Measurements from ENCODE around the gene MAP3K7. TPM values are rescaled to one million over a fixed set of nuclear protein-coding genes. Genes with fewer than 3 reads are reported as not detected.

The MAP3K7 gene
- total and polyA plus RNA-seq, 2 donors (not counting 3 experiments of a cell fraction or from before 2014, with no cell fraction given), result 15.3 to 25.6 TPM

GRCh38 chr6:90541221-90541620 lies 45.7 kb downstream of the MAP3K7 start:
- H3K4me1 ChIP-seq (ENCODE audit: control insufficient read depth, extremely low read depth, insufficient read depth, low read length), result no peaks in the 10 kb centered on the region
- CTCF ChIA-PET, result no interaction called here
- no peak overlapping the region for H2AFZ ChIP-seq (ENCODE audit: low read depth, low read length)
- no peaks in the 10 kb centered on the region for H3K79me2 ChIP-seq (ENCODE audit: control insufficient read depth, insufficient read depth, low read length)
- TF ChIP-seq, protein P1, sequence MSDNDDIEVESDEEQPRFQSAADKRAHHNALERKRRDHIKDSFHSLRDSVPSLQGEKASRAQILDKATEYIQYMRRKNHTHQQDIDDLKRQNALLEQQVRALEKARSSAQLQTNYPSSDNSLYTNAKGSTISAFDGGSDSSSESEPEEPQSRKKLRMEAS (IDR thresholded peaks at IDR 0.05; ENCODE audit: insufficient read depth, insufficient read length), result no peak
- no peaks in the 10 kb centered on the region for H3K9me3 ChIP-seq (replicated peaks; ENCODE audit: control insufficient read depth, insufficient read depth, low read length)
- H3K27me3 ChIP-seq (ENCODE audit: control insufficient read depth in 2 of 2, insufficient read depth in 2 of 2, low read length in 2 of 2), result no peaks in the 10 kb centered on the region
- H3K27ac ChIP-seq (ENCODE audit: insufficient read depth, low read depth, low read length), result no peak overlapping the region
- H3K4me3 ChIP-seq (replicated peaks in 1 of 3; ENCODE audit: insufficient read depth in 1 of 3, low read depth in 1 of 3, low read length in 3 of 3), result no peak overlapping the region
- H3K9me1 ChIP-seq (replicated peaks; ENCODE audit: control insufficient read depth, extremely low read depth, insufficient read depth, low read length), result no peaks in the 10 kb centered on the region
- no peak overlapping the region for H3K4me2 ChIP-seq (ENCODE audit: insufficient read depth, low read length)
- dilution Hi-C loops (cut with MboI; ENCODE audit: extremely low pct_ligation_motif_present, low sequenced_read_pairs) (no loop called here), intact Hi-C loops (cut with micrococcal nuclease) (no loop called here)
- peaks cover 0 to 7% of the 10 kb centered on the region in 2 experiments for H3K36me3 ChIP-seq (ENCODE audit: control insufficient read depth in 2 of 2, extremely low read depth in 1 of 2, insufficient read depth in 2 of 2, low read length in 2 of 2)
- FAIRE-seq, result no peak
- no peak overlapping the region for H3K9ac ChIP-seq (replicated peaks; ENCODE audit: extremely low read depth, insufficient read depth, low read length)
- DNase-seq (ENCODE audit: low read depth, low spot score), result no peak
- H4K20me1 ChIP-seq (replicated peaks; ENCODE audit: control insufficient read depth, extremely low read depth, insufficient read depth, low read length), result no peaks in the 10 kb centered on the region
- BruUV-seq (replicated peaks), result no TSS peak
- POLR2A ChIA-PET, result no interaction called here

DNA sequence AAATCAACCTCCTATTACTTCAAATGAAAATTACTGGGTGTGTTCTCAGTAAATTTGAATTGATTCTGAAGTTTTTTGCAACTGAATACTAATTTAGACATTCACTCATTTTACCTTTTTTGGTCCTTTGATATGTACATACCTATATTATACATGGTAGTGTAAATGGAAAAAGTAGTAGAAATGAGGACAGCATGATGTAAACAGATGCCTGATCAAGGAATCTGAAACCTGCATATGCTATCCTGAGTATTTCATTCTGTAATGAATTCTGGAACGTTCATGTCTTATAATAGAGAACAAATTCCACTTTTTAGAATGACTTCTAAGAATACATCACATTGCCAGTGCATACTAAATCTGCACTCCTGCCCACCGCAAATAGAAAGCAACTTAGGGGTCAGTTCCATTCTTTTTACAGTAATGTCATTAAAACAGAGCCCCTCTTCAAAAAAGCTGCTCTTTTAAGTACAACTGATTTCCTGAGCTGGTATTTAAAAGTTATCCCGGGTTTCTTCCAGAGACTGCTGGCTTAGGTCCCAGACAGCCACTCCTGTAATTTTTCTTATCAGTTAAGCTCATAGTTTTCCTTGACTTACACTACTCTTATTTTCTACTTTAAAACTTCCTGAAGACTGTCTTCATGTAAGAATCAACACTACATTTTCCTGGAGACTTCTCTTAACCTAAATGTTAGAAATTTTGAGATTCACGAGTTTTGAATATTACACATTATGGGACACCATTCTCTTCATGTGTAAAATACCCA lies 48.4 kb downstream of the MAP3K7 start:
- Histone ChIP-seq H2AFZ (ENCODE audit: low read depth, low read length) (no peak overlapping the region), H3K9ac (replicated peaks; ENCODE audit: extremely low read depth, insufficient read depth, low read length) (no peak overlapping the region), H3K36me3 (ENCODE audit: control insufficient read depth in 2 of 2, extremely low read depth in 1 of 2, insufficient read depth in 2 of 2, low read length in 2 of 2) (peaks cover 0 to 2% of the 10 kb centered on the region in 2 experiments), H3K27me3 (ENCODE audit: control insufficient read depth in 2 of 2, insufficient read depth in 2 of 2, low read length in 2 of 2) (no peaks in the 10 kb centered on the region), H3K27ac (ENCODE audit: insufficient read depth, low read depth, low read length) (no peak overlapping the region), H3K4me2 (ENCODE audit: insufficient read depth, low read length) (no peak overlapping the region), H3K4me3 (replicated peaks in 1 of 3; ENCODE audit: insufficient read depth in 1 of 3, low read depth in 1 of 3, low read length in 3 of 3) (no peak overlapping the region), H3K4me1 (ENCODE audit: control insufficient read depth, extremely low read depth, insufficient read depth, low read length) (no peaks in the 10 kb centered on the region), H3K9me3 (replicated peaks; ENCODE audit: control insufficient read depth, insufficient read depth, low read length) (no peaks in the 10 kb centered on the region), H3K79me2 (ENCODE audit: control insufficient read depth, insufficient read depth, low read length) (no peaks in the 10 kb centered on the region), H3K9me1 (replicated peaks; ENCODE audit: control insufficient read depth, extremely low read depth, insufficient read depth, low read length) (no peaks in the 10 kb centered on the region), H4K20me1 (replicated peaks; ENCODE audit: control insufficient read depth, extremely low read depth, insufficient read depth, low read length) (no peaks in the 10 kb centered on the region)
- intact Hi-C loops (cut with micrococcal nuclease), result no loop called here
- BruUV-seq (replicated peaks), result no TSS peak
- CTCF ChIA-PET, result interaction anchor here (0.7 to 1.3 kb wide), 3 partner anchors 16 to 598 kb away, joined by 3 to 4 read pairs (median 4); no protein-coding TSS in a partner anchor
- DNase-seq (ENCODE audit: low read depth, low spot score) (peak; percentile 81), FAIRE-seq (no peak)
- POLR2A ChIA-PET, result interaction anchor here (0.5 kb wide), 1 partner anchor 38 kb away, joined by 5 read pairs; no protein-coding TSS in a partner anchor
- dilution Hi-C loops (cut with MboI; ENCODE audit: extremely low pct_ligation_motif_present, low sequenced_read_pairs), result no loop called here
- no peak for TF ChIP-seq EZH2 (IDR thresholded peaks at IDR 0.05; ENCODE audit: borderline replicate concordance, low read depth, low read length, severe bottlenecking)
- TF ChIP-seq POLR2A (IDR thresholded peaks at IDR 0.05; ENCODE audit: low read depth, low read length), result no peak
- TF ChIP-seq FOS (IDR thresholded peaks at IDR 0.05; ENCODE audit: borderline replicate concordance, insufficient read depth, low read length), result no peak
- TF ChIP-seq MYC (IDR thresholded peaks at IDR 0.05; ENCODE audit: low read depth, low read length), result no peak
- no peak for TF ChIP-seq JUN (IDR thresholded peaks at IDR 0.05; ENCODE audit: borderline replicate concordance, insufficient read depth, insufficient read length, low read depth)
- TF ChIP-seq GATA2 (IDR thresholded peaks at IDR 0.05; ENCODE audit: insufficient read depth, insufficient read length, low read depth, low read length), result no peak
- TF ChIP-seq, protein P2, sequence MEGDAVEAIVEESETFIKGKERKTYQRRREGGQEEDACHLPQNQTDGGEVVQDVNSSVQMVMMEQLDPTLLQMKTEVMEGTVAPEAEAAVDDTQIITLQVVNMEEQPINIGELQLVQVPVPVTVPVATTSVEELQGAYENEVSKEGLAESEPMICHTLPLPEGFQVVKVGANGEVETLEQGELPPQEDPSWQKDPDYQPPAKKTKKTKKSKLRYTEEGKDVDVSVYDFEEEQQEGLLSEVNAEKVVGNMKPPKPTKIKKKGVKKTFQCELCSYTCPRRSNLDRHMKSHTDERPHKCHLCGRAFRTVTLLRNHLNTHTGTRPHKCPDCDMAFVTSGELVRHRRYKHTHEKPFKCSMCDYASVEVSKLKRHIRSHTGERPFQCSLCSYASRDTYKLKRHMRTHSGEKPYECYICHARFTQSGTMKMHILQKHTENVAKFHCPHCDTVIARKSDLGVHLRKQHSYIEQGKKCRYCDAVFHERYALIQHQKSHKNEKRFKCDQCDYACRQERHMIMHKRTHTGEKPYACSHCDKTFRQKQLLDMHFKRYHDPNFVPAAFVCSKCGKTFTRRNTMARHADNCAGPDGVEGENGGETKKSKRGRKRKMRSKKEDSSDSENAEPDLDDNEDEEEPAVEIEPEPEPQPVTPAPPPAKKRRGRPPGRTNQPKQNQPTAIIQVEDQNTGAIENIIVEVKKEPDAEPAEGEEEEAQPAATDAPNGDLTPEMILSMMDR (IDR thresholded peaks at IDR 0.05; ENCODE audit: extremely low read depth in 1 of 2, insufficient read depth in 1 of 2, low read depth in 1 of 2, low read length in 2 of 2), result no peak
- no peak for TF ChIP-seq POLR2AphosphoS5 (IDR thresholded peaks at IDR 0.05; ENCODE audit: insufficient read depth, low read depth, low read length)
- TF ChIP-seq, protein P1 (IDR thresholded peaks at IDR 0.05; ENCODE audit: insufficient read depth, insufficient read length), result no peak

Data from endothelial cell of umbilical vein (primary cell).